Endothelial cell of umbilical vein (primary cell): ENCODE results near the gene KCNB1. TPM values are rescaled to one million over a fixed set of nuclear protein-coding genes. Genes with fewer than 3 reads are reported as not detected.

ENCODE experiments used
- BruUV-seq: library from RNA; stranded (reverse); fragments of 400-500 nt; replicated peaks from 2 replicates; lab custom pipeline; 2021; lab: Mats Ljungman, UMichigan
- CTCF ChIA-PET: fragments of 300-600, 350-600 bp; sonication (Branson Sonifier 250); formaldehyde crosslinking; loops from one replicate; lab custom pipeline; 2021; ENCODE audit warnings: antibody characterized with exemption, inconsistent platforms; lab: Charles Lee
- POLR2A ChIA-PET: fragments of 300-600, 350-600 bp; sonication (Branson Sonifier 250); formaldehyde crosslinking; loops from one replicate; lab custom pipeline; 2021; ENCODE audit warnings: antibody characterized with exemption, inconsistent platforms; lab: Charles Lee
- DNase-seq: peaks from one replicate; pipeline ENCODE4 v3.0.0-alpha.2; 2011; ENCODE audit warnings: low read depth, low spot score
- FAIRE-seq: peaks from 2 replicates; lab custom pipeline; 2011; peaks lifted over from hg19 to GRCh38; lab: Jason Lieb, UNC
- H2AFZ ChIP-seq: 2 replicates; pipeline ENCODE4 v1.6.0; 2012; ENCODE audit warnings: low read depth, low read length, control low read depth, inconsistent platforms
- H3K27ac ChIP-seq: 2 replicates; pipeline ENCODE4 v1.5.1; 2011; ENCODE audit warnings: low read depth, mild to moderate bottlenecking, control low read depth, low read length, moderate library complexity; ENCODE audit not compliant: insufficient read depth
- H3K27me3 ChIP-seq, 2 experiments: 2 replicates each; pipeline versions ENCODE4 v1.6.0 to v1.6.1; 2011; ENCODE audit warnings: low read length in 2 of 2, mixed read lengths in 1 of 2; ENCODE audit not compliant: control insufficient read depth in 2 of 2, insufficient read depth in 2 of 2
- H3K36me3 ChIP-seq, 2 experiments: 2 replicates in 1 of 2; 3 replicates in 1 of 2; pipeline ENCODE4 v1.5.1; 2011; ENCODE audit warnings: low read length in 2 of 2, mild to moderate bottlenecking in 1 of 2, moderate library complexity in 1 of 2; ENCODE audit not compliant: control insufficient read depth in 2 of 2, insufficient read depth in 2 of 2; ENCODE audit errors: extremely low read depth in 1 of 2
- H3K4me1 ChIP-seq: 3 replicates; pipeline ENCODE4 v1.5.1; 2011; ENCODE audit warnings: mild to moderate bottlenecking, low read length; ENCODE audit not compliant: control insufficient read depth, insufficient read depth; ENCODE audit errors: extremely low read depth
- H3K4me2 ChIP-seq: 2 replicates; pipeline ENCODE4 v1.6.1; 2011; ENCODE audit warnings: low read length, control low read depth, mixed read lengths; ENCODE audit not compliant: insufficient read depth
- H3K4me3 ChIP-seq, 3 experiments: fragments of 200-600 bp in 1 of 3; sonication (generic), shearing (Covaris generic) in 1 of 3; replicated peaks in 1 of 3; 2 replicates each; pipeline ENCODE4 v1.5.1; 2011 to 2016; ENCODE audit warnings: control low read depth in 3 of 3, low read length in 3 of 3, mild to moderate bottlenecking in 2 of 3, inconsistent platforms in 1 of 3, low read depth in 1 of 3, moderate library complexity in 1 of 3; ENCODE audit not compliant: insufficient read depth in 1 of 3
- H3K79me2 ChIP-seq: 2 replicates; pipeline ENCODE4 v1.6.0; 2012; ENCODE audit warnings: low read length, inconsistent platforms; ENCODE audit not compliant: control insufficient read depth, insufficient read depth
- H3K9ac ChIP-seq: replicated peaks from 2 replicates; pipeline ENCODE3; 2011; ENCODE audit warnings: low read length, control low read depth; ENCODE audit not compliant: insufficient read depth; ENCODE audit errors: extremely low read depth
- H3K9me1 ChIP-seq: replicated peaks from 3 replicates; pipeline ENCODE4 v1.6.0; 2011; ENCODE audit warnings: mild to moderate bottlenecking, low read length; ENCODE audit not compliant: control insufficient read depth, insufficient read depth; ENCODE audit errors: extremely low read depth
- H3K9me3 ChIP-seq: replicated peaks from 2 replicates; pipeline ENCODE4 v1.5.1; 2012; ENCODE audit warnings: low read length, inconsistent platforms; ENCODE audit not compliant: control insufficient read depth, insufficient read depth
- H4K20me1 ChIP-seq: replicated peaks from 2 replicates; pipeline ENCODE3; 2011; ENCODE audit warnings: mild to moderate bottlenecking, low read length; ENCODE audit not compliant: control insufficient read depth, insufficient read depth; ENCODE audit errors: extremely low read depth
- CTCF ChIP-seq, 2 donors: IDR thresholded peaks; 1 replicate in 1 of 2; 2 replicates in 1 of 2; pipeline ENCODE4 v1.5.1; 2011; ENCODE audit warnings: low read length in 2 of 2, mild to moderate bottlenecking in 2 of 2, moderate library complexity in 2 of 2, control low read depth in 1 of 2, inconsistent platforms in 1 of 2, low read depth in 1 of 2; ENCODE audit not compliant: insufficient read depth in 1 of 2; ENCODE audit errors: extremely low read depth in 1 of 2
- EZH2 ChIP-seq: IDR thresholded peaks from 2 replicates; pipeline ENCODE4 v1.6.1; 2012; ENCODE audit warnings: borderline replicate concordance, low read depth, mild to moderate bottlenecking, moderate library complexity, low read length, inconsistent platforms; ENCODE audit not compliant: severe bottlenecking
- FOS ChIP-seq: IDR thresholded peaks from 2 replicates; pipeline ENCODE4 v1.6.1; 2011; ENCODE audit warnings: mild to moderate bottlenecking, low read length, moderate library complexity, borderline replicate concordance; ENCODE audit not compliant: insufficient read depth
- JUN ChIP-seq: IDR thresholded peaks from 2 replicates; pipeline ENCODE4 v1.6.1; 2011; ENCODE audit warnings: borderline replicate concordance, low read depth; ENCODE audit not compliant: insufficient read length, insufficient read depth
- MYC ChIP-seq: IDR thresholded peaks from one replicate; pipeline ENCODE4 v1.6.1; 2011; ENCODE audit warnings: mild to moderate bottlenecking, low read depth, low read length
- dilution Hi-C: fragments of 300-500 bp; cut with MboI; formaldehyde crosslinking; loops from one replicate; pipeline ENCODE4 v1.15.0; 2019; ENCODE audit warnings: low sequenced_read_pairs; ENCODE audit not compliant: extremely low pct_ligation_motif_present
- intact Hi-C: fragments of 100-400 bp; cut with micrococcal nuclease; formaldehyde crosslinking; loops from one replicate; pipeline ENCODE4 v1.10.0; 2022
- polyA plus RNA-seq, 4 experiments: library from polyadenylated mRNA; depleted of rRNA in 3 of 4; stranded (reverse) in 3 of 4; unstranded in 1 of 4; fragments of >200 nt; gene quantifications; 2 replicates each; pipeline versions ENCODE4 v1.2.1 to v1.2.3, GENCODE V29; 2011 to 2012; ENCODE audit warnings: missing spikeins in 1 of 4
- total RNA-seq: library from RNA; stranded (reverse); gene quantifications from 2 replicates; pipeline ENCODE4 v1.2.3, GENCODE V29; 2021

KCNB1 gene
- total and polyA plus RNA-seq, 2 donors (not counting 3 experiments of a cell fraction or from before 2014, with no cell fraction given): not detected

- no peaks in the 10 kb centered on the region for H3K9me3 ChIP-seq
- intact Hi-C loops (no loop called here), dilution Hi-C loops (no loop called here)
- H3K4me1 ChIP-seq: no peaks in the 10 kb centered on the region
- no peaks in the 10 kb centered on the region for H4K20me1 ChIP-seq
- H3K36me3 ChIP-seq: no peaks in the 10 kb centered on the region
- no peak overlapping the region for H3K9ac ChIP-seq
- TF ChIP-seq MYC (no peak), EZH2 (no peak), CTCF (IDR thresholded peaks at IDR 0.05; ENCODE audit: extremely low read depth in 1 of 2, insufficient read depth in 1 of 2, low read depth in 1 of 2, low read length in 2 of 2) (no peak), FOS (no peak), JUN (no peak)
- no peaks in the 10 kb centered on the region for H3K79me2 ChIP-seq
- ChIA-PET CTCF (no interaction called here), POLR2A (no interaction called here)
- H2AFZ ChIP-seq: no peak overlapping the region
- no peak overlapping the region for H3K4me3 ChIP-seq
- FAIRE-seq: no peak
- no peak for DNase-seq
- no peak overlapping the region for H3K4me2 ChIP-seq
- BruUV-seq: no TSS peak
- H3K27me3 ChIP-seq: peaks cover 2 to 6% of the 10 kb centered on the region in 2 experiments
- no peak overlapping the region for H3K27ac ChIP-seq
- H3K9me1 ChIP-seq: no peaks in the 10 kb centered on the region
These were observed 94.9 kb downstream of the KCNB1 start for GRCh38 chr20:49387581-49387939.
